GM21381 (cell line): Measurements from ENCODE around the gene PHKB.
"Not testable (repeated sequence)": the region's sequence is repeated elsewhere in the genome, so short reads cannot be mapped to it uniquely, and the experiment has no call there.

Experiments
- ATAC-seq: cut with Tn5 transposase; IDR thresholded peaks from one replicate; pipeline ENCODE4 v1.9.1; 2021; ENCODE audit warnings: mild to moderate bottlenecking, moderate library complexity; ENCODE audit not compliant: unreplicated experiment

The PHKB gene

DNA sequence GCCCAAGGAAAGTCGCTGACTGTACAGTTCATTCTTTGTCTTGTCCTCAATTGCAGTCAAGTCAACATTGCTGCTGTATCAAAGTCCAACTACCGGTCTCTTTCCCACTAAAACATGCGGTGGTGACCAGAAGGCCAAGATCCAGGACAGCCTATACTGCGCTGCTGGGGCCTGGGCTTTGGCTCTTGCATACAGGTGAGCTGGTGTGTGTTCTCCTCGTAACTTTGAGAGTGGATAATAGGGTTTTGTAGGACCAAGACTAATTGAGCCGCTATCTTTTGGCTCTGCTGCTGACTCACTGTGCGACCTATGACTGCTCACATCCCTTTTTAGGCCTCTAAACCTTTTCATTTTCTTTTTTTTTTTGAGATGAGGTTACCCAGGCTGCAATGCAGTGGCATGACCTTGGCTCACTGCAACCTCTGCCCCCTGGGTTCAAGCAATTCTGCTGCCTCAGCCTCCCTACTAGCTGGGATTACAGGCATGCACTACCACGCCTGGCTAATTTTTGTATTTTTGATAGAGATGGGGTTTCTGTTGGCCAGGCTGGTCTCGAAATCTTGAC, 38.7 kb downstream of the PHKB start:
- ATAC-seq: no peak

DNA sequence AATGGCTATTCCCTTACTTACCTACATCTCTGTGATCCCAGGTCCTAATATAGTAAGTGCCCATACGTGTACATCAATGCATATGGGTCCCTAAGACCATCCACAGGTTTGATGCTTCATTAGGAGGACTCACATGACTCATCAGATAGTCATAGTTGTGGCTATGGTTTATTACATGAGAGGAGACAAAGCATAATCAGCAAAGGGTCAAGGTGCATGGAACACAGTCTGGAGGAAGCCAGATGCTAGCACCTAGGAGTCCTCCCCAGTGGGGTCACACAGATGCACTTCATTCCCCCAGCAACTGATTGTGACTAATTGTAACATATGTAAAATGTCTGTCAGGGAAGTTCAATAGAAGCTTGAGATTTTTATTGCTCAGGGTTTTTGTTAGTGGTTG, 42.8 kb downstream of the PHKB start:
- no peak for ATAC-seq

DNA sequence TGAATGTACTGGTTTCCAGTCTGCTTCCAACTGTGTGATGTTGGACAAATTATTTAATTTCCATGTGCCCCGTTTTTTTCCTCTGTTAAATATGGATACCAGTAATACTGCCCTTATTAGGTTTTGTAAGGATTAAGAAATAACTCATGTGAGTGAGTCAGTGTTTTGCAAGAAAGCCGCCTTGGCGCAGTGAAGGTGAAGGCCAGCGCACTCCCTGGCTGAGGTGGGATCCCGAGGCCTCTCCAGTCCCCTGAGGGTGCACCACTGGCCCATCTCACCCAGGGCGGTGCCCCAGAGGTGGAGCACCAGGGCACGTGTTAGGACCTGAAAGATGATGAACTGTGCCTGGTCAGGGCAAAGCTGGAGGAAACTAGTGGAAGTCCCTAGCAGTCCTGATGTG, 43.5 kb downstream of the PHKB start:
- no peak for ATAC-seq

DNA sequence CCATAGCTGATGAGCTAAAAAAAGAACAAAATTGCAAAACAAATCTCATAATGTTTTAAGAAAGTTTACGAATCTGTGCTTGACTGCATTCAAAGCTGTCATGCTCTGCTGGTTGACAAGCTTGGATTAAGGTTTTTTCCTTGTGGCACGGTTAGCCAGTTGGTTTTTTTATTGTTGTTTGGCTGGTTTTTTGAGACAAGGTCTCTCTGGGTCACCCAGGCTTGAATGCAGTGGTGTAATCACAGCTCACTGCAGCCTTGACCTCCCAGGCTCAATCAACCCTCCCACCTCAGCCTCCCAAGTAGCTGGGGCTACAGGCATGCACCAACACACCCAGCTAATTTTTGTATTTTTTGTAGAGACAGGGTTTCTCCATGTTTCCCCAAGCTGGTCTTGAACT, 45.7 kb downstream of the PHKB start:
- no peak for ATAC-seq

DNA sequence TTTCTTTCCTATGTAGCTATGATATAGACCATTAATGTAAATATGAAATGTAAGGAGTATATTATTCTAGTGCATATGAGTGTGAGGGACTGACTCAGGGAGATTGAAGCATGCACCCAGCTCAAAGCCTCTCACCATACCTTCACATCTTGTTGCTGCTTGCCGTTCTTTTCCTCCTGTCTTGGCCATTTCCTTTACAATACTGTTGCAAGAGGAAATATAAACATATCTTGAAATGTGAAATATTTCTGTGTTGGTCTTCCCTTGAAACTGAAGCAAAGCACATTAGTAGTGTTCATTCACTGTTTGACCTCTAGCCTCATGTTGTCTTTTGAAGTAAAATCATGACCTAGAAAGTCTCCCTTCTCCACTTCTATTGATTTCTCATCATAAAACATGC, 46.6 kb downstream of the PHKB start:
- no peak for ATAC-seq

DNA sequence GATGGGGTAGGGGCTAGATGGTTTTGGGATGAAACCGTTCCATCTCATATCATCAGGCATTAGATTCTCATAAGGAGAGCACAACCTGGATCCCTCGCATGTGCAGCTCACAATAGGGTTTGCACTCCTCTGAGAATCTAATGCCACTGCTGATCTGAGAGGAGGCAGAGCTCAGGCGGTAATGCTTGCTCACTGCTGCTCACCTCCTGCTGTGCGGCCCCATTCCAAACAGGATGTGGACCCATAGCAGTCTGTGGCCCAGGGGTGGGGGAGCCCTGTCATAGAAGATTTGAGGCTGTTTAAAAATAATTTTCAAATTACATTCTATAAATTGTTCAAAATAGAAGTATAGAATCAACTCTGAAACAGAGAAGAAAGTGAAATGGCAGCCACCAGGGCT, 50.8 kb downstream of the PHKB start:
- ATAC-seq: no peak

DNA sequence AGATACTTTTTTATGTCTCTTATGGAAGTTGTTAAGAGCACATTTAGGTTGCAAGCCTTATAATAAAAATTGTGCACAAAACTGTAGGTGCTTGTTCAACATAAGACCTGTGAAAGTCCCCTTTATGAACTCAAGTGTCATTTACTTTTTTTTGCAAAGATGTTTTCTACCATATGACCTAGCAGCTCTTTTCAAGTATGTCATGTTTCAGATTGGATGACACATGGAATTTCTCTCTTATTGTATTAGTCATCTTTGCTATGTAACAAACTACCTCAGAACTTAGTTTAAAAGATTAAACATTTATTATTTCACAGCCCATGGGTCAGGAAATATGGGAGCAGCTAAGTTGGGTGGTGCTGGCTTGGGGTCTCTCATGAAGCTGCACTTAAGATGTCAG, 57.9 kb downstream of the PHKB start:
- no peak for ATAC-seq

DNA sequence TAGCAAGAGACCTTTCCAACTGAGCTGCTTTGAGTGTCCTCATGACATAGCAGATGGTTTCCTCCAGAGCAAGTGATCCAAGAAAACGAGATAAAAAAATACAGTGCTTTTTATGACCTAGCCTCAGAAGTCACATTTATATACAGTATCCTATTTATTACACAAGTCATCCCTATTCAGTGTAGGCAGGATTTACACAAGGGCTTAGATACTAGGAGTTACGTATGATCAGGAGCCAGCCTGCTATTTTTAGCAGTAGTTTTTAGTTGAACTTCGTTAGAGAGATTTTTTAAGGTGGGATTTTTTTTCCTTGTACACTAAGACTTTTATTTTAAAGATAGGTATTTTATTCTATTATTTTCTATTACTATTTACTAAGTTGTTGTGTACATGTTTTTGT, 58.4 kb downstream of the PHKB start:
- ATAC-seq: no peak

DNA sequence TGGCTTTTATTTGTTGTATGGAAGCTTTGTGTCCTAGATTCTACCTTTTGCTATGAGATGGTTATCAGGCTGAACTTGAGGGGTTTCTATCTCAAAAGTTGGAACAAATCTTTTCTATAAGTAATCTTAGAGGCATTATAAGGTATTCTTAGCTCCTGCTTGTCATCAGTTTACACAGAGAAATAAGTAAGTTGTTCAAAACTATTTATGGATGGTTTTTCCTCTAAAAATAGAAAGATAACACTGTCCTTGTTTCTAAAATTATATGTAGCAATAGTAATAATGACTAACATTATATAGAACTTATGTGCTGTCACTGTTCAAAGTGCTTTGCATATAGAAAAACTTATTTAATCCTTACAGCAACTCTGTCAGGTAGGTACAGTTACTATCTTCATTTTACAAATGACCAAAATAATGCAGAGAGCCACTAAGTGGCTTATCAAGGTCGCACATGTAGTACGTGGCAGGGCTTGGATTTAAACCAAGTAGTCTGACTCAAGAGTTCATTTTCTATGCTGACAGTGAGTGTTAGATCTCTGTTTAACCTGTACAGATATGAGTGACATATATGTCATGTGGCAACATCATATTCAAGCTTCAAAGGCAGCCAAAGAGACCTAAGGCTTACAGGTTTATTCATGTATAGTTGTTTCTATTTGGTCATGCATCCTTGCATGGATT, 59.0 kb downstream of the PHKB start:
- no peak for ATAC-seq

DNA sequence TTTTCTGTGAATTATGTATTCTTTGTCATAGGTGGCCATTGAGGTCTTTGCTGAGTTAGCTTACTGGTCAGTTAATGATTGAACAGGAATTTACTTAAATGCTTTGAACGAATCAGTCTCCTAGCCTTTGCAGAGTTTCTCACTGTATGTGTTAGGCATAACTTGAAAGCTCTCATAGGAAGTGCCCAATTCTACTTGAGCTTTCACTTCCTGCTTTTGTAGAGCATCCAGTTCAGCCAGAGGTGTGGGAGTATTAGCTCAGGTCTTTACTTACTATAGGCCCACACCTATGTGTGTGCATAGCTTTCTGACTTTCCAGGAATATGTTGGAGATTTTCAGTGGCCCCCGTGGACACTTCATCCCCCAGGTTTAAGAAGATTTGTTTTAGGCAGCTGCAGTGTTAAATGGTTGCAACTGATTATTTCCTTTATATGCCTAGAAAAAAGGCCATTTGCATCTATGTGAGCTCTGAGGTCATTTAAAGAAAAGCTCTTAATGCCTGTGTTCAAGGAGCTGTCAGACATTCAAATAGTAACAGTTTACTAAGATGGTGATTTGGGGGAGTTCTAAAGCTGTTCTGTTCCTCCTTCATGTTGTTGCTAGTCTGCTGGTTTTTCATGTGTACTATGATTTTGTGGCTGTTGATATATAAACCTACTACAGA, 62.3 kb downstream of the PHKB start:
- peak; percentile 99 for ATAC-seq

DNA sequence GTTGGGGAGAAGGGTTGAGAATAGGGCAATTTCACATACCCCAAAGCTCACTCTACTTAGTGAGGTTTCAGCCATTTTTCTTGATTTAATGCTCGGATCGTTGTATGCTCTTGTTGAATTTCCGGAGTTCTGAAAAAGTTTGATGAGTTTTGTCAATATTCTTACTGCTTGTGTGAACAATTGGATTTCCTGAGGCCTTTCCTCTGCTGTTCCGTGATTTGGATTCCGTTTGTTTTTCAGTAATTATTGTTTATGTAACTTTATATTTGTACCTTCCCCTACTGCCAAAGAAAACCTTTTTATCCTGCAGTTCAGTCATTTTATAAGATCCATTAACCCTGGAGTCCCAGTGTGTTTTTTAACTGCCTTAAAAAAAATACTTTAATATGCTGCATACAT, 62.9 kb downstream of the PHKB start:
- no peak for ATAC-seq

DNA sequence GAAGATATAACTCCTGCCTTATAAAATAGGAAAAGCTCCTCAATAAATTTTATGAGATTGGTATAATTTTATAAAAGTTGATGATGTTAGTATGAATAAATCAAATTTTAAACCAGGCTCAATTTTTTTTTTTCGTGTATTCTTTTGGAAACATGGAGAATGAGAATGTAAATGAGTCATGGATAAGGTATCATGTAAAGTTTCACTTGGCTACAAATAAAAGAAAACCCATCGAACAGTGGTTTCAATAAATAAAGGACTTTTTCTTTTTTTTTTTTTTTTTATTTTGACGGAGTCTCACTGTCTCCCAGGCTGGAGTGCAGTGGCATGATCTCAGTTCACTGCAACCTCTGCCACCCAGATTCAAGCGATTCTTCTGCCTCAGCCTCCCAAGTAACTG, 67.3 kb downstream of the PHKB start:
- no peak for ATAC-seq

DNA sequence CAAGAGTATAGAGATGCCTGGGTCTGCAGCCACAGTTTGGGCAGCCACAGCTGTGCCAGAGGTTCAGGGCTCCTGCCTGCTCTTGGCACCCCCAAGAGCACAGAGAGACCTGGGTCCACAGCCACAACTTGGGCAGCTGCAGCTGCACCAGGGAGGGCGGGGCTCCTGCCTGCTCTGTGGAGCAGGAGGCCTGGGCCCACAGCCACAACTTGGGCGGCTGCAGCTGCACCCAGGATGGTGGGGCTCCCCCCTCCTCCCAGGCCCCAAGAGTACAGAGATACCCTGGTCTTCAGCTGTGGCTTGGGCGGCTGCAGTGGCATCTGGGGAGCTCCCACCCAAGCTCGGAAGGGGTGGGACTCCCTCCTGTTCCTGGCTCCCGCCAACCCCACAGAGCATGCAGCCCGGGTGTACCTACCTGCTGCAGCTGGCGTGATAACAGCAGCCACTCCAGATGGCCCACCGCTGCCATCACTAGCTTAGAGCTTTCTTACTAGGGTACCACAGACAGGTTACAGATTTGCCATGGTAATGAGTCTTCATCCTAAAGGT, 72.7 kb downstream of the PHKB start:
- no peak for ATAC-seq

DNA sequence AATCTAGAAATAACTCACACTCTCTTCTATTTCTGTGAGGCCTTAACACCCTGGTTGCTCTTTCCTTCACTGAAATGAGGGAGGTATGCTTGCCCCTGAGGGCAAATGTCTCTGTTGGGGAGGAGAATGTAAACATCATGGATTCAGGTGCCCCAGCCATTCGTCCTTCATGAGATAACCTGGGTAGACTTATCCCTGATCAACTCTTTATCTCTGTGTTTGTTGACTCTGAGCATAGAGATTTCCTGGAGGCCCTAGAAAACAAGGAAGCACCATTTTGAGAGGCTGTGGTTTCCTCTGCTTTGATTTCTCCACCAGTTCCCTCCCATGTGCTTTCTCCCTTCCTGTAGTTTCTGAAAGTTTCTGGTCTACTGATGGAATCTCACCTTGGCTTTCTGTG, 77.3 kb downstream of the PHKB start:
- no peak for ATAC-seq

DNA sequence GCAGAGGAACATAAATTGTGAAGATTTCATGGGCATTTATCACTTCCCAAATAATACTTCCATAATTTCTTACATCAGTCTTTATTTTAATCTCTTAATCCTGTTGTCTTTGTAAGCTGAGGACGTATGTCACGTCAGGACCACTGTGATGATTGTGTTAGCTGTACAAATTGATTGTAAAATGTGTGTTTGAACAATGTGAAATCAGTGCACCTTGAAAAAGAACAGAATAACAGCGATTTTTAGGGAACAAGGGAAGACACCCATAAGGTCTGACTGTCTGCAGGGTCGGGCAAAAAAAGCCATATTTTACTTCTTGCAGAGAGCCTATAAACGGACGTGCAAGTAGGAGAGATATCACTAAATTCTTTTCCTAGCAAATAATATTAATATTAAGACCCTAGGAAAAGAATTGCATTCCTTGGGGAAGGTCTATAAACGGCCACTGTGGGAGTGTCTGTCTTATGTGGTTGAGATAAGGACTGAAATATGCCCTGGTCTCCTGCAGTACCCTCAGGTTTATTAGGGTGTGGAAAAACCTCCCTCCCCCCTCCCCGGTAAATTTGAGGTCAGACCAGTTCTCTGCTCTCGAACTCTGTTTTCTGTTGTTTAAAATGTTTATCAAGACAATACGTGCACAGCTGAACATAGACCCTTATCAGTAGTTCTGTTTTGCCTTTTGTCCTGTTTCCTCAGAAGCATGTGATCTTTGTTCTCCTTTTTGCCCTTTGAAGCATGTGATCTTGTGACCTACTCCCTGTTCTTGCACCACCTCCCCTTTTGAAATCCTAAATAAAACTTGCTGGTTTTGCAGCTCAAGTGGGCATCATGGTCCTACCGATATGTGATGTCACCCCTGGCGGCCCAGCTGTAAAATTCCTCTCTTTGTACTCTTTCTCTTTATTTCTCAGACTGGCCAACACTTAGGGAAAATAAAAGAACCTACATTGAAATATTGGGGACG, 78.9 kb downstream of the PHKB start:
- not testable (repeated sequence) for ATAC-seq

DNA sequence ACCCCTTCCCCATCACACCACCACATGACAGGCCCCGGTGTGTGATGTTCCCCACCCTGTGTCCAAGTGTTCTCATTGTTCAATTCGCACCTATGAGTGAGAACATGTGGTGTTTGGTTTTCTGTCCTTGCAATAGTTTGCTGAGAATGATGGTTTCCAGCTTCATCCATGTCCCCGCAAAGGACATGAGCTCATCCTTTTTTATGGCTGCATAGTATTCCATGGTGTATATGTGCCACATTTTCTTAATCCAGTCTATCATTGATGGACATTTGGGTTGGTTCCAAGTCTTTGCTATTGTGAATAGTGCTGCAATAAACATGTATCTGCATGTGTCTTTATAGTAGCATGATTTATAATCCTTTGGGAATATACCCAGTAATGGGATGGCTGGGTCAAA, 80.0 kb downstream of the PHKB start:
- ATAC-seq: not testable (repeated sequence)

DNA sequence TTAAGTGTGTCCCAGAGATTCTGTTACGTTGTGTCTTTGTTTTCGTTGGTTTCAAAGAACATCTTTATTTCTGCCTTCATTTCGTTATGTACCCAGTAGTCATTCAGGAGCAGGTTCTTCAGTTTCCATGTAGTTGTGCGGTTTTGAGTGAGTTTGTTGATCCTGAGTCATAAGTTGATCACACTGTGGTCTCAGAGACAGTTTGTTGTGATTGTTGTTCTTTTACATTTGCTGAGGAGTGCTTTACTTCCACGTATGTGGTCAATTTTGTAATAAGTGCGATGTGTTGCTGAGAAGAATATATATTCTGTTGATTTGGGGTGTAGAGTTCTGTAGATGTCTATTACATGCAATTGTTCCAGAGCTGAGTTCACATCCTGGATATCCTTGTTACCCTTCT, 83.1 kb downstream of the PHKB start:
- ATAC-seq: not testable (repeated sequence)

DNA sequence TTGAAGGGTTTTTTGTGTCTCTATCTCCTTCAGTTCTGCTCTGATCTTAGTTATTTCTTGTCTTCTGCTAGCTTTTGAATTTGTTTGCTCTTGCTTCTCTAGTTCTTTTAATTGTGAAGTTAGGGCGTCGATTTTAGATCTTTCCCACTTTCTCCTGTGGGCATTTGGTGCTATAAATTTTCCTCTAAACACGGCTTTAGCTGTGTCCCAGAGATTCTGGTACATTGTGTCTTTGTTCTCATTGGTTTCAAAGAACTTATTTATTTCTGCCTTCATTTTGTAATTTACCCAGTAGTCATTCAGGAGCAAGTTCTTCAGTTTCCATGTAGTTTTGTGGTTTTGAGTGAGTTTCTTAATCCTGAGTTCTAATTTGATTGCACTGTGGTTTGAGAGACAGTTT, 90.1 kb downstream of the PHKB start:
- ATAC-seq: not testable (repeated sequence)

DNA sequence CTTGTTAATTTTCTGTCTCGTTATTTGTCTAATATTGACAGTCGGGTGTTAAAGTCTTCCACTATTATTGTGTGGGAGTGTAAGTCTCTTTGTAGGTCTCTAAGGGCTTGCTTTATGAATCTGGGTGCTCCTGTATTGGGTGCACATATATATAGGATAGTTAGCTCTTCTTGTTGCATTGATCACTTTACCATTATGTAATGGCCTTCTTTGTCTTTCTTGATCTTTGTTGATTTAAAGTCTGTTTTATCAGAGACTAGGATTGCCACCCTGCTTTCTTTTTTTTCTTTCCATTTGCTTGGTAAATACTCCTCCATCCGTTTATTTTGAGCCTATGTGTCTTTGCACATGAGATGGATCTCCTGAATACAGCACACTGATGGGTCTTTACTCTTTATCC, 90.6 kb downstream of the PHKB start:
- ATAC-seq: not testable (repeated sequence)

DNA sequence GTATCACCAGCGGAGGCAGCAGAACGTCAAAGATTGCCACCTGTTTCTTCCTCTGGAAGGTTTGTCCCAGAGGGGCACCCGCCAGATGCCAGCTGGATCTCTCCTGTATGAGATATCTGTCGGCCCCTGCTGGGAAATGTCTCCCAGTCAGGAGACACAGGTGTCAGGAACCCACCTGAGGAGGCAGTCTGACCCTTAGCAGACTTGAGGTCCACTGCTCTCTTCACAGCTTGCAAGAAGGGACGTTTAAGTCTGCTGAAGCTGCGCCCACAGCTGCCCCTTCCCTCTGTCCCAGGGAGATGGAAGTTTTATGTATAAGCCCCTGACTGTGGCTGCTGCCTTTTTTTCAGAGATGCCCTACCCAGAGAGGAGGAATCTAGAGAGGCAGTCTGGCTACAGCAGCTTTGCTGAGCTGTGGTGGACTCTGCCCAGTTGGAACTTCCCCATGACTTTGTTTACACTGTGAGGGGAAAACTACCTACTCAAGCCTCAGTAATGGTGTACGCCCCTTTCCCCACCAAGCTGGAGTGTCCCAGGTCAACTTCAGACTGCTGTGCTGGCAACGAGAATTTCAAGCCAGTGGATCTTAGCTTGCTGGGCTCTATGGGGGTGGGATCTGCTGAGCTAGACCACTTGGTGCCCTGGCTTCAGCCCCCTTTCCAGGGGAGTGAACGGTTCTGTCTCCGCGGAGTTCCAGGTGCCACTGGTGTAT, 92.9 kb downstream of the PHKB start:
- ATAC-seq: no peak
